ENCODE measurements around the gene RBMS1. TPM values are rescaled to one million over a fixed set of nuclear protein-coding genes. Genes with fewer than 3 reads are reported as not detected.

RBMS1 gene
- total RNA-seq, 2 donors from 2014 or later, result 109 to 125 TPM

DNA sequence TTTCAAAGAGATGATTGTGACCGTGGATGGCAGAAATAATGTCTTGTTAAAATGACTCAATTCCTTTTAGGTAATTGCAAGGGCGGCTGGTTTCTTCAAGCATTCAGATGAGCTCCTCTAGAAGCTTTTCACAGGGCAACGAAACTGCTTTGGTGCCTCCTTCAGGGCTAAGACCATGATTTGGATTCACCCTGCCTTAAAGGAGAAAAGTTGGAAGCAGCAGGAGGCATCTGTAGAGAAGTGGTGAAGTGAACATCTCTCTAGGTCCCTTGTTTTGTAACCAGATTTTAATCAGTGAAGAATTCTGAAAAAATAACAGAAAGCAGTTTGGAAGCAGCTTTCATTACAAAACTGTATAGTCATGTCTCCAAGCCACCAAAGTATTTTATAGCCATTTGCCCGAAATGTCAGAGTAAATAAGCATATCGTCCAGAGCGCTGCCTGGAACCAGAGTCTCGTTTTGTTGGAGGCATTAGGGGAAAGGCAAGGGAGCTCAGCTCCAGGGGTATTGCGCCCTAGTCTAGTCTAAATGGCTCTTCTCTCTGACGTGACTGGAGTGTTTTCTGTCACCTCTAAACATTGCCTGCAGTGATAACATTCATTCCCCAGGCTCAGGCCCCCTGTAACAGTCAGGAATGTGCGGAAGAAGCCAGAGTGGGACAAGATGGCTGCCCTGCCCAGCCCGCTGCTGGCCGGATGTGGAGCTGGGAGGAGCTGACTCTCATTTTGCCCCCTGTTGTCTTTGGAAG is 235.7 kb downstream of the RBMS1 start:
- DNase-seq (ENCODE audit: low spot score), result no peak
- intact Hi-C loops (cut with DNase I), result no loop called here

DNA sequence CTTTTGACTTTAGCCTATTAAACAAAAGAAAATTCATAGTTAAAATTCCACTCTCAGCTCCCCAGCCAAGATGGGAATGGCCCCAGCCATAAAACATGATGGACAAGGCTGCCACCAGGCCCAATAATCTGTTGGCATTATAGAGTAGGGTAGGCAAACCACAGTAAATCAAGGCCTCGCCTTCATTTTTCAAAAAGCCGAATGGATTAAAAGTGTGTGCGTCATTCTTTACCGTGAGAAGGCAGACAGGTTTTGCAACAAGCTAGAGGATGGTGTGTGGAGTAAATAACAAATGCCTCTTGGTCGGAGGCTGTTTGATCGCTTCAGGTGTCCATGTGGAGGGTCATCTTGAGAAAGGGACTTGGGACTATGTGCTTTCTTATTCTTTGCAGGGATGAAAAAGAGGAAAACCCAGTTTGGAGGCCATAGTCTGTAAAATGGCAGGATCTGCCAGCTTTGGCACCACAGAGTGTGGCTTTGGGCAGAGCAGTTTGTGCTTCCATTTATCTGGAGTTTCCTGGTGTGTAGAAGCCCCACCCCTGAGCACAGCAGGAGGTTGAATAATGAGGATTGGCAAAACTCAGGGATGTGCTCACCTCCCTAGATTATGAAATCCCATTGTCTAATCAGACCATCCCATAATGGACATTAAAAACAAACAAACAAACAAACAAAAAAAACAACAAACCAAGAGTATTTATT is 236.4 kb downstream of the RBMS1 start:
- DNase-seq (ENCODE audit: low spot score), result no peak
- intact Hi-C loops (cut with DNase I), result no loop called here

DNA sequence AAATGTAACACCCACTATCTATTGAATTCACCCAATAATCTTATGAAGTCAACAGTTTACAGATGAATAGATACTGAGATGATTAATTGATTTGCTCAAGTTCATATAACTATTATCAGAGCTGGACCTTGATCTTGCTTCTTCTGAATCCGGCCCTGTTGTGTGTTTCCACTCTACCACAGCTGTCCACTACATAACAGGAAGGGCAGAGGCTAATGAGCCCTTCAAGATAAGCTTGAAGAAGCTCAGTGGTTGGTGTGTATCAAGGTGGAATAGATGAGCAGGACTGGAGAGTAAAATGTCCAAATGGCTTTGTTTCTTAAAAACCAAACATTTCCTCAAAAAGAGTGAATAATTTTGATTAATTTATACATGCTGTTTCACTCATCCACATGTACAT is 237.1 kb downstream of the RBMS1 start:
- intact Hi-C loops (cut with DNase I), result no loop called here
- DNase-seq (ENCODE audit: low spot score), result no peak

DNA sequence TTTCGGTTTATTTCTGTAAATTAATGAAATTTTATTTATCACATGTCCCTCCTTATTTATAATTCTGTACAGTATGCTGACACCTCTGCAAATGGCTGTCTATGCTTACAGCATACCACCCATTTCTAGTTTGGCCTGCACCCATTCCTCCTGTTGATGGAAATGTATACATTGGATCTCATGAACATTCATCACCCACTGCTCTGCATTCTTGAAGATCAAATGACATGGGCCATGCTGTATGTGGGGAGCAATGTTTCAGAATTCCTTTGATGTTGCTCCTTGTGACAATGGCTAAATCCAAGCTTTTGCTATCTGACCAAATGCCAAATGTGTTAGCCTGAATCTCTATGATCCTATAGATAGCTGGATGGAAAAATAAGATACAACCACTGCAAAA is 238.2 kb downstream of the RBMS1 start:
- intact Hi-C loops (cut with DNase I), result no loop called here
- no peak for DNase-seq (ENCODE audit: low spot score)

DNA sequence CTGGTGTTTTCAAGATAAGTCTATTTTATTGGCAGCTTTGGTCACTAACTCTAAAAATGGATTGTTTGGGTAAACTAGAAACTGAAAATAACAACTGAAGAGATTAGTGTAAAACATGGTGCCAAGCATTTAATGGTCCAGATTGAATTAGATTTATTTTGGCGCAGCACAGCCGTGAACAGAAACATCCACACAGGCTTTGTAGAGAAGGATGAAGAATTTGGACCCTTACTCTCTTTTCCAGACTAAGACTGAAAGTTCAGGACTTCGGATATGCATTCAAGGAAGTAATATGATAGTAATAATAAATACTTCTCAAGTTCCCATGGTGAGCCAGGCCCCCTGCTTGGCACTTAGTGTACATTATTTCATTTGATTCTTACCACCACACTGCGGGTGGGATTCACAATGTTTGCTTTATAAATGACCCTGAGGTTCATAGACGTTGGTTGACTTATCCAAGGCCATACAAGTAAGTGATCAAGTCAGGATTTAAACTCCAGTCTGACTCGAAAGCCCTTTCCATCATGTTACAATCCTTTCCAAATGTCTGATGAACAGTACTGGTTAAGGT is 239.3 kb downstream of the RBMS1 start:
- DNase-seq (ENCODE audit: low spot score), result no peak
- intact Hi-C loops (cut with DNase I), result no loop called here

DNA sequence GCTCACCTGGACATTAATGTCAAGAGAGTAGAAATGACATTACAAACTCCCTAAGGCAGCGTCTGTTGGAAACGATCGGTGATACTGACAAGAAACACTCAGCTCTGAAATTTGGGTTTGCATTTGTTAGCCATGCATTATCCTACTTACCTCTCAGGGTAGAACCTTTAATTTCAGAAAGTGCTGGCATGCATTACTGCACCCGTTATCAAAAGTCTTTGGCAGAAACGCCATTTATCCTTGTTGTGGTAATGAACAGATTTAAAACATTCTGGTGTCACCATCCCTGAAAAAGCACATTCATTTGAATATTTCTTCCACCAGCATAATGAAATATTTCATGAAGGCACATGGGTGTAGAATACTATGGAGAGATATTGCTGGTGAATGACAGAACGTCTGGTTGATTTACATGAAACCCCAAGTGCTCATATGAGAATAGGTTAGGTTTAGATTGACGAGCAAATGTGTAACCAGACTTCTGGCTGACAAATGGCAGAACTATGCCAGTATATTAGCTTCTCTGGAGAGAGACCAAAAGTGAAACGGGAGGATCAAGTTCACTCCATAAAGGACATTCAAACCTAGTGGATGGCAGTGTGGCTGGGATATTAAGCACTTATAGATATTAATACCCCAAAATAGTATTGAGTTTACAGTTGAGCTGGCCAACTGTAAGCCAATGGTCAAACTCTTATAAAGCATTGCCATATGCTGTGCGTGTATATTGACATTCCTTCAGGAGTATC is 240.0 kb downstream of the RBMS1 start:
- DNase-seq (ENCODE audit: low spot score), result no peak
- intact Hi-C loops (cut with DNase I), result no loop called here

DNA sequence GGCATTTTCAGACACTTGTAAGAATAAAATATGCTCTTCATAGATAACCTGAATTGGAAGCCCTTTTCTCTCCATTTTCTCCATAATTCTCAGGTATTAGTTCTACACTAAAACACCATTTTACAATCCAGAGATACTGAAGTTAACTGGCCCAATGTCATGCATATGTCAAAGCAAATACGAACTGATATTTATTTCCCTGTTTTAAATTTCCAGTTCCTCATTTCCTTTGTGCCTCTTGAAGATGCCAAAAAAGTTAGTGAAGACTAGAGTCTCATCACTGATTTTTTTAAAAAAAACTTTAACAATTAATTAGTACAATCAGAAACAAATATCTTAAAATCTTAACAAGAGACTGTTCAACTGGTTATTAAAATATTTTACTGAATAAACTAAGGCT is 240.7 kb downstream of the RBMS1 start:
- intact Hi-C loops (cut with DNase I), result no loop called here
- DNase-seq (ENCODE audit: low spot score), result no peak

DNA sequence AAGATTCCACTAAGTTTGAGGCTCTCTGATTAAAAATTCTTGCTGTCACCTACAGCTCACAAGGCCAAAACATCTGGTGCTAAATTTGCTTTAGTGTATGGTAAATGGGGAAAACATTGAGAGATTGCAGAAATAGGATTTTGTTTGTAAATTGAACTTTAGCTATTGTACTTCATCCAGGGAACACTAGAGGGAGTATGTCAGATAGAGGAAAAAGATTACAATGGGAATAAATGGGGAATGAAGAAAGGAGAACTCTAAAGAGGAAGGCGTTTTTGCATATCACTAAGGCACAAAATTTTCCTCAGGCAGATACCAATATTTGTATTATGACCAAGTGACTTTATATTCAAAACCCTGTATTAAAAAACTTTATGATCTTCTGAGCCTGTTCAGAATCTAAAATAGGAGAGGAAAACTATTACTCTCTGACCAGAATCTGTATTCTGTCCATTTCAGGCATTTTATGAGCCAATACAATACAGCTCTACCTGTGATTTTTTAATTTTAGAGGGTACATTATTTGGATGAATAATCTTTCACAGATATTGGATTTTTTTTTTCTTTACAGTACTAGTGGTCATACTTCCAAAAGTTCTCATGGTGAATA is 241.2 kb downstream of the RBMS1 start:
- intact Hi-C loops (cut with DNase I), result no loop called here
- DNase-seq (ENCODE audit: low spot score), result no peak

DNA sequence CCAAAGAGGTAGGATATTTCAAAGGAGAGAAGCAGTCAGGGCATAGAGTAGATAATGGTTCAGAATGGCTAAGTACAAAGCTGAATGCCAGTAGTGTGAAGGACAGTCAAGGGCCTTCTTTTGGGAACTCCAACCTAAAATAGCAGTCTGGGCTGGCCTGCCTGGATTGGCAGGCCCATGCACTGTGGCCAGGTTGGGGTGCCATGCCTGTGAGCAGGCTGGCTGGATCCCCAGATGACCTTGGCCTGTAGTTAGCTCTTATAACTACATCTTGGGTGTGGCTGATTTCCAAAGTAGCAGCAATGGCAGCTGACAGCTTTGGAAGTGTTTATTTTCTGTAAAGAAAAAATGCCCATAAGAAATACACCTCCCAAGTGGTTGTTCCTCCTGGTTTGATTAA is 242.0 kb downstream of the RBMS1 start:
- intact Hi-C loops (cut with DNase I), result no loop called here
- no peak for DNase-seq (ENCODE audit: low spot score)

DNA sequence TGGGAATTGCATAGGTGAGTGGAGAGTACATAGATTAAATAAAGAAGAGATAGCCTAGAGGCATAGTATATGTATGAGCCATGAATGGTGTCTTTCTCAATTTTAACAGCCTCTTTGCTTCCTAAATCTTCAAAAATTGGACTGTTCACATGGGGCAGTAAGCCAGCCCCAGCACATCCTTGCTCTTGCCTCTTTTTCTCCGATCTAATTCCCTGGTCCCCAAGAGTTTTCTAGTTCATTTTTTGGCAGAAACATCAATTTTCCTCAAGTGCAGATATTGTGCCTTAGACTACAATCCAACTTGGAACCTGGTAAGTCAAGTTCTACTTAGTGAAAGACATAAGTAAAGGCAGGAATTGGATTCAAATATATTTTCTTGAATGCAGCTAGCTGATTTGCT is 243.7 kb downstream of the RBMS1 start:
- intact Hi-C loops (cut with DNase I), result no loop called here
- DNase-seq (ENCODE audit: low spot score), result no peak

DNA sequence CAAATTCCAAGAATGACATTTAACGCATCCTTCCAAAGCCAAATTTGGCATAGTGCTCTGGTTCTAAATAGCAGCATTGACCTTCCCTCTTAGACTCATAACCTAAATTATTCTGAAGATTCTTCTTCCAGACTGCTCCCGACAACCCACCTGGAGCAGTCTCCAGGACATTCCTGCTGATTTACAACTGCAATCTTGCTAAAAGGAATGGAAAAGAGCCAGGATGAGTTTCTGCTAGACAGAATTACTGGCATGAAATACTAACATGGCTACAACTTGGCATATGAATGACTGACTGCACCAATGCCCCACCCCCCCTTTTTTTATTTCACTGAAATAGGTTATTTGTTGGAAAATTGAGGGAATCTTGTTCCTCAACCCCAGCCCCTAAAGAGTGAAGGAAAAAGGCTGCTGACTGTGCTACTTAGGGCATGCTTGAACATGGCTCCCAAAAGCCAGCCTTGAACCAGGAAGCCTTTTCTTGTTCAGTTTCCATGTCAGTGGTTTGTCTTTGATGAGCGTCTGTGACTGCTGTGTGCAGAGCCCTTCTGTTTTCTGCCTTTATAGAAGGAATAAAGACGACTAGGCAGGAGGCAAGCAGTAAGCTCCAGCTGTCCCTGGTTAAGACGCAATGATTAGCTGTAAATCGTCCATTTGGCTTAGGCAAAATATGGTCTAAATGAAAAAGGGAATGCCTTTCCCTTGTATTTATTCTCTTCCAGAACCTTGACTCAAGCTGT is 246.1 kb downstream of the RBMS1 start:
- no peak for DNase-seq (ENCODE audit: low spot score)
- intact Hi-C loops (cut with DNase I), result no loop called here

DNA sequence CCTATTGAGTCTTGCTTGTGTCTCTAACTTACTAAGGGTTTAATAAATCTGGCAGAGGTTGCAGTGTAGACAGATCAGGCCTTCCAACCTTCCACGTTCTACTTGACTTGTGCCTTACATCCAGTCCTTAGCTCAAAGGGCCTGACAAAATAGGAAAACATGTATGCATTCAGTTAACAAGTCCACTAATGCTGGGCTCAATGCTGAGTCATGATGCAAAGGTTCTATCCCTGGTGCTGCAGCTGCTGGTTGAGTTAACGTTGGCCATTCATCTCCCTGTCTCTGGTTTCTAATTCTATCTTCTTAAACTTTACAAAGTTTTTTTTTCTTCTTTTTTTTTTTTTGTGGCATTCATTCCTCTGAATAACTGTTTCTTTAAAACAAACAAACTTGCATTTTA is 247.3 kb downstream of the RBMS1 start:
- no peak for DNase-seq (ENCODE audit: low spot score)
- intact Hi-C loops (cut with DNase I), result no loop called here

DNA sequence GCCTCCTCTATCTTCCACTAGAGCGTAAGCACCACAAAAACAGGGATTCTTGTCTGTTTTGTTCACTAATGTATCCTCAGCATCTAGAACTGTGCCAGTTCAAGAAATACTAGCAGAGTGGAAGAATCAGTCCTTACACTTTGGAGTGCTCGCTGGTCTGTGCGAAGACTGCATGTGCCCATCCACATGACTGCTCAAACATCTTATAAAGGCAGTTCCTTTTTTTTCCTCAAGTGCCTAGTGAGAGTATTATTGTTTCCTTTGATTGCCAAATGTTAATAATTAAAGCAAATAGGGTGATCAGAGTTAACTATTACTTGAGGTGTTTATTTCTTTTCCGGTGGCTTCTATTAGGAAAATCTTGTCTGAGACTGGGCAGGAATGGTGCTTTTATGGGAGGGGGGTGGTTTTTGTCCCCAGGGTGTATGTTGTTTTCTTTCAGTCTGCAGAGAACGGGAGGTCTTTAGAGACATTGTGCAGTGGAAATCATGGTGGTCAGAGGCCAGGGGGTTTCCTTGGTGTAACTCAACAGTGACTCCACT is 247.9 kb downstream of the RBMS1 start:
- intact Hi-C loops (cut with DNase I), result no loop called here
- no peak for DNase-seq (ENCODE audit: low spot score)

DNA sequence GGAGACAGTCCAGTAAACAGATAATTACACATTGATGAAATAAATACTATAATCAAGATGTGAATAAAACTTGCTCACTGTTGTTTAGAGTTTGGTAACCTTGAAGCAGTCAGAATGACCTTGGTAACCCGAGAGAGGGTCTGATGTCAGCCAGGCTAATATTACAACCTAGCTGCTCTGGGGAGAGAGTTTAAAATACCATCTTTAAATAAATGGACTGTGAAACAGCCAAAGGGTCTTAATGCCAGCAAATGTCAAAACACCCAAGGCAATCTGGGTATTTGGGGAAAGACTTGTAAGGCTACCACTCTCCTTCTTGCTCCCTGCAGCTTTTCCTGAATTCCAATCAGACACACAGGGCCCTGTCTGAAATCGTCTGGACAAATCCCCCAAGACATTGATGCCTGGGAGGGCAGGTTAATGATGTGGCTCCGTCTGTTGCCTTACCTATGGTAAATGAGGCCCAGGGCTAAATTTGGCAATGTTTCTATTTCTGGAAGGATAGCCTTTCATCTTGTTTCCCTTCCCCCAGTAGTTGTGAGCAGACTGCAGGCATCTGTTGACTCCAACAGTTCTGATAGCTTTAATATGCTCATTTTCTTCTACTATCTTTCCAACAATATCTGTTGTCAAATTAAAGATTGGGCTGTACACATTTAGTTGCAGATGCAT is 250.6 kb downstream of the RBMS1 start:
- no peak for DNase-seq (ENCODE audit: low spot score)
- intact Hi-C loops (cut with DNase I), result no loop called here

DNA sequence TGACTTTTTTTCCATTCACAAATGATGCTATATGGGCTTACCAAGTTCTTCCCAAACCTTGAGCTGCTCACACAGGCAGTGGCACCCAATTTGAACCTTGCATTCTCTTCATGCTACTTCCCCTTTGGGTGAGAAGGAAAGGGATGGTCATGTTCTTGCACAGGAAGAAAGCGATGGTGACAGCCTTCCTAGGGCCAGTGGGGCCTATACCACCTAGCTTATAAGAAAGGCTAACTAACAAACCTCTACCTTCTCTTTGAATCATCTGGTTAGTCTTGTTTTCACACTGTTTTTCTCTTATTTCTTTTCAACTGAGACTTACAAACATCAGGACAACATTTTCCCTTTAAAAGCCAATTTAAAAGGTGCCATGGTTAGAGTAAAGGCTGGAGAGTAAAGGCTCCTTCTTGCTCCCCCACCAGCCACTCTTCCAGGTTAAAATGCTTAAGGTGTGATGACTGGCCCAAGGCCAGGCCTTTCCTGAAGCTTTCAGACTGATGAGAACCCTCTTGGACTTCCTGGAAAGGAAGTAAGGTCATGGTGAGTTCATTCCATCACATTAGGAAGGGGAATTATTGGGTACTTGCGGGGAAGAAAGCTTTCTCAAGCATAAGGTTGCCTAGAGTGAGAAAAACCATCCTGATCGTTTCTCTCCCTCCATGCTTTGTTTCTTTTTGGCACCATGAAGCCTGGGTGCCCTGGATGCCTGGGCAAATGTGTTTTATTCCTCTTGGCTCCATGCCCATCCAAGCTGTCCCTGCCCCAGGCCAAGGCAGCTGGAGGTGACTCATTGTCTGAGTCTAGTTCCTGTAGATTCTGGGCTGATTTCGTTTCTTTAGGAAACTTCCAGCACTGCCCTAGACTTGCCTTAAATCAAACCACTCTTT is 252.1 kb downstream of the RBMS1 start:
- DNase-seq (ENCODE audit: low spot score), result no peak
- intact Hi-C loops (cut with DNase I), result no loop called here

DNA sequence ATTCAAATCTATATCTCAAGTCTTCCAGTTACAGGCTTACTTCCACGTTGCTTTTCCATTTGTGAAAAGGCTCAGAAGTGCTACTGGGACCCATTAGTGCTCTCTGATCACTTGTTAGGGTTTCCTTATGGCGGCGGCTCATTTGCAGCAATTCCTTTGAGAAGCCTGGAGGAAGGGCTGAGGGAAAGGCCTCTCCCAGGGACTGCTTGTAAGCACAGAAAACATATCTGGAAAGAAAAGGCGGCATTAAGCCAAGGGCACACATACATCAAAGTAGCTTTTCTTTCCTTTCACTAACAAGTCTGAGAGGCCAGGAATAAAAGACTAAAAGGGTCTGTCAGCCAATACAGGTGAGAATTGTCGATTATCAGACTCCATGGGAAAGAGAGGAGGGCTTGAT is 254.2 kb downstream of the RBMS1 start:
- no peak for DNase-seq (ENCODE audit: low spot score)
- intact Hi-C loops (cut with DNase I), result loop anchor here in 1 of 2 donors (5.0 kb wide), 1 partner anchor 887 kb away; no protein-coding TSS in a partner anchor

DNA sequence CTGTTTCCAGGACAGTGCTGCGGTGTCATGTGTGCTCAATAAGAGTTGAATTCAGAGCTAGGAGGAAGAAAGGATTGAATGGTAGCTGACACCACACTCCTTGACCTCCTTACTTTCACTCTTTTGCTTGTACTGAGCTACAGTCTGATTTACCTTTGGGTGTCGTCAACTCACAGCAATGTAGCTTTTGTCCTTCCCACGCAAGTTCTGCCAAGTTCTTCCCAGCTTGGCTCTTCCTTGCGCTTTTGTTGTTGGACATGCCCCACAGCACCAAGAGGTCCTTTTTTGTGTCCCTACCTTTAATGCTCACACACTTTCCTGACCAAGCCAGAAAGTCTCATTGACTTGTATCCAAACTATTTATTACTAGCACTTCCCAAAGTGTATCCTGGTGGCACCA is 255.2 kb downstream of the RBMS1 start:
- intact Hi-C loops (cut with DNase I), result loop anchor here in 1 of 2 donors (5.0 kb wide), 1 partner anchor 886 kb away; no protein-coding TSS in a partner anchor
- no peak for DNase-seq (ENCODE audit: low spot score)

Measured in posterior vena cava (tissue), 2 donors.